Right renal cortex interstitium (tissue), 3 donors: ENCODE measurements around the gene SNX17. TPM values are rescaled to one million over a fixed set of nuclear protein-coding genes. Genes with fewer than 3 reads are reported as not detected.
"Not testable (repeated sequence)": the region's sequence is repeated elsewhere in the genome, so short reads cannot be mapped to it uniquely, and the experiment has no call there.

ENCODE experiments used
- DNase-seq, 3 donors: peaks; one replicate each; pipeline ENCODE4 v3.0.0-alpha.2; 2013; ENCODE audit warnings: low read depth in 3 of 3, low spot score in 2 of 3
- polyA plus RNA-seq, 3 donors: library from polyadenylated mRNA; unstranded; fragments of 120-200 nt; gene quantifications; one replicate each; pipeline ENCODE4 v1.2.1, GENCODE V29; 2013; ENCODE audit not compliant: insufficient read length in 3 of 3

SNX17 gene, protein sequence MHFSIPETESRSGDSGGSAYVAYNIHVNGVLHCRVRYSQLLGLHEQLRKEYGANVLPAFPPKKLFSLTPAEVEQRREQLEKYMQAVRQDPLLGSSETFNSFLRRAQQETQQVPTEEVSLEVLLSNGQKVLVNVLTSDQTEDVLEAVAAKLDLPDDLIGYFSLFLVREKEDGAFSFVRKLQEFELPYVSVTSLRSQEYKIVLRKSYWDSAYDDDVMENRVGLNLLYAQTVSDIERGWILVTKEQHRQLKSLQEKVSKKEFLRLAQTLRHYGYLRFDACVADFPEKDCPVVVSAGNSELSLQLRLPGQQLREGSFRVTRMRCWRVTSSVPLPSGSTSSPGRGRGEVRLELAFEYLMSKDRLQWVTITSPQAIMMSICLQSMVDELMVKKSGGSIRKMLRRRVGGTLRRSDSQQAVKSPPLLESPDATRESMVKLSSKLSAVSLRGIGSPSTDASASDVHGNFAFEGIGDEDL
- polyA plus RNA-seq: 100 to 1,000 TPM; 100 to 114 (median 106) TPM

DNA sequence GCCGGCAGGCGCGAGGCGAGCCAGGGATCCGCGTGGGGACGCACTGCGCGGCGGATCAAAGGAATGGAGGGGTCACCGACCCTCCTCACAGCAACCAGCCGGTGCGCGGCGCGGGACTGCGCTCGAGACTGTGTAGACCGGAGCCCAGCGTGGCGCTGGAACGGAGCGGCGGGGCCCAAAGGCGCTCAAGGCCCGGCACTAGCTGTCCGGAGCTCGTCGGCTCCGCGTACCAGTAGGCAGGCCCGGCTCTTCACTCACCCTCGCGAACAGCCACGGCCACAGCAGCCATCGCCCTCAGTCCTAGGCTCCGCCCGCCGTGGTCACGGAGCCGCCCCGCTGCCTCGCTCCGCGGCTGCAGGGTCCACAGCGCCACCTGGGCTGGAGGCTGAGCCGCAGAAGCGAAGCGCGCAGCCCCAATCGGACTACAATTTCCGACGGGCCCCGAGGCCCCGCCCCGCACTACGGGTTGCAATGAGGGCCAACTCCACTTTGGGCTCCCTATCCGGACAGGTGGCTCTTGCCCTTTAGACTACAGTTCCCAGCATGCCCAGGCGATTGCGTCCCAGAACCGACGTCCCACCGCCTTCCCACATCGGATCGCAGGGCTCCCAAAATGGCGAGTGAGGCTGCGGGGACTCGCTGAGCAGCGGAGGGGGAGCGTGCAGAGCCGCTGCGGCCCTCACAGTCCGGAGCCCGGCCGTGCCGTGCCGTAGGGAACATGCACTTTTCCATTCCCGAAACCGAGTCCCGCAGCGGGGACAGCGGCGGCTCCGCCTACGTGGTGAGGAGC is at the start of gene SNX17, which contains the start of gene EIF2B4:
SNX17 (plus strand) TSS at position 591 of the 790 bp plus-strand sequence; CDS start at position 719, 128 bp downstream.
EIF2B4 (minus strand) TSS at position 313 of the 790 bp plus-strand sequence; CDS start at position 289, 24 bp downstream.
- peak; percentile 96 to 99 (median 98) for DNase-seq

GRCh38 chr2:27320958-27321543 is 49.4 kb upstream of the SNX17 start:
- no peak for DNase-seq

DNA sequence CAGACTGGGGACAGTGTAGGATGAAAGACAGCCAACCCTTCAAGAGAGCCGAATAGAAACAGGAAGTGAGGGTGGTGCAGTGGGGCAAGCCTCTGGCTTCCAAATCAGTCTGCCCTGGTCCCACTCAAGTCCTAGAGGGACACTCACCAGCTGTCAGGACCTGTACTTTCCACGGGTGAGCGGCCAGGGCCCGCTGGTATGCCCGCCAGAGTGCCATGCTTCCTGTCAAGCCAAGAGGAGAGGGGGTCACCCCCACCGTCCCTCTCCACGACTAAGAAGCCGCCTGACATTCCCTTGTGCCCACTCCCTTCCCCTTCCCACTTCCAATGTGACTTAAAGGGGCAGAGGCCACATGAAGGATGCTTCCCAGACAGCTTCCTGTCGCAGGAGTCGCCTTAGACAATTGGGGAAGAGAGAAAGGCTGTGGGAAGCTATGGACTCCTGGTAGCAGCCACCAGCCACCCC is 48.1 kb upstream of the SNX17 start:
- no peak for DNase-seq

DNA sequence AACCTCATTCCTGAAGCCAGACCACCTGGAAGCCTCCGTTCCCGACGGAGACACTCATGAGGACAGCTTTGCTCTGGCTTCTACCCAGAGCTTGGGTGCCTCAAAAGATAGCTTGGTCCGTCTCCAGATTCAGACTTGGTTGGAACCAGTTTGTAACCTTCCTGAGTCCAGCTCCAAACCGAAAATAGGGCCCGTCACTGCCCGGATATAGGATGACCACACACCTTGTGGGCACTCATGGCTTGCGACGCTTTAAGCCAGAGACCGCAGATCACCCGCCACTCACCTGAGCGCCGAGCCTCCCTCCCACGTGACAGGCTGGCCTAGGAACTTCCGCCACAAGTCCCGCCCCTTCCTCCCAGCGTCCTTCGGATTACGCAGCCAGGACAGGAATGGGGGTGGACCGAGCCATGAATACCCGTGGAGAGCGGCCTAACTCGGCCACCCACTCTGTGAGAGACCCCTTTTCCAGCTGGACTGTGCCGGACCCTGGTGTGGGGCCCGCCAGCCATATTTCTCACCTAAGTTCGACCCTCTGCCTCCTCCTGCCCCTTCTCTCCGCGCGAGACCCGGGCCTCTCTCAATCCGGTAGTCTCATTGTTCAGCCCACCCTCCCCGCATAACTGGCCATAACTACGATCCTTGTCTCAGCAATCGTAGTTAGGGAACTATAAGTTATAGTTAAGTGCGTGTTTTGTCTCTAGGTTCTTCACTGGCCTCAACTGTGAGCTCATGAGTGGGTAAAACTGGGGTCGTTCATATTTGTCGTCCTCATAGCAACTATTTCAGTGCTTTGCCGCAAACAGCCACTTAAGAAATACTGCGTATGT is 47.4 kb upstream of the SNX17 start, which contains the start of gene MPV17:
MPV17 (minus strand) TSS at position 332 of the 830 bp plus-strand sequence. CDS start 580 bp downstream, outside the sequence.
- DNase-seq: peak; percentile 80 to 91 (median 81)

- DNase-seq: no peak
These were observed 46.7 kb upstream of the SNX17 start for GRCh38 chr2:27323596-27324285.

- DNase-seq: no peak
These were observed 45.7 kb upstream of the SNX17 start for GRCh38 chr2:27324720-27325119.

DNA sequence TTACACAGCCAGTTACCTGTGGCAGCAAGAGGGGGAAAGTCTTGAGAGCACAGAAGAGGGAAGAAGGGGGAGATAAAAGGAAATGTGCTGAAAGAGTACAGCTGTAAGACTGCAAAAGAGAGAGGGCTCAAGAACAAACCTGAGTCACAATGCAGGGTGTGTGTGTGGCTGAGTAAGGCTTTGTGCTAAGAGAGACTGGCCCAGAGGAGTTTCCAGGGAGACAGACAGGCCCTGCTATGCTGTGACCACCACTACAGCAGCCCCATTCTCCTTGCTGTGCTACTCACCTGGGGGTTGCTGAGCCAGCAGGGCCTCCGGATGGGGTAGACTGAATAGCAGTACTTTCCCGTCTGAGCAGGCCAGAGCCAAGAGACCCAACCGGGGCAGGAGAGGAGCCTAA is 35.1 kb upstream of the SNX17 start:
- DNase-seq: no peak

DNA sequence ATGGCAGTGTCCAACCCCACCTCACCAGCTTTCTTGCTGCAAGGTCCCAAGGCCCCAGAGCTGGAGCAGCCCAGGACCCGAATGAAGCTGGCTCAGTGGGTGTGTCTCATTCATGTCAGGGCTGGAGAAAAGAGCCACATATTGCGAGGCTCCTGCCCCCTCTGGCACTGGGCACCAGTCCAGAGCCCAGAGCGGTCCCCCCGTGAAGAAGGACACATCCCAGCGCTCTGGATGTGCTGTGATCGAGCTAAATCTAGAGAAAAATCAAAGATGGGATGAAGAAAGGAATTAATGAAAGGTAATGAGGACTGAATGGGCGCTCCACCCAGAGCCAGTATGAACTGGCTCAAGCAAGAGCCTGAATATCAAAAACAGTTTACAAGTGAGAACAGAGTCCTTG is 34.2 kb upstream of the SNX17 start:
- no peak for DNase-seq

DNA sequence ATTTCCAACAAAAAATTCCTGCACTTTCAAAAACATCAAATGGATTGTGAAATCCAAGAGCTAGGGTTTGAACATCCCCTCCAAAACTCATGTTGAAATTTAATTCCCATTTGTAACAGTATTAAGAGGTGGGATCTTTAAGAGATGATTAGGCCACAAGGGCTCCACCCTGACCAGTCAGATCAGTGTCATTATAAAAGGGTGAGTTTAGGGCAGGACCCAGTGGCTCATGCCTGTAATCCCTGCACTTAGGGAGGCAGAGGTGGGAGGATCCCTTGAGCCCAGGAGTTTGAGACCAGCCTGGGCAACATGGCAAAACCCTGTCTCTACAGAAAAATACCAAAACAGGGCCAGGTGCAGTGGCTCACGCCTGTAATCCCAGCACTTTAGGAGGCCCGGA is 22.8 kb upstream of the SNX17 start:
- no peak for DNase-seq

GRCh38 chr2:27350106-27350693 is 20.2 kb upstream of the SNX17 start:
- DNase-seq: no peak

DNA sequence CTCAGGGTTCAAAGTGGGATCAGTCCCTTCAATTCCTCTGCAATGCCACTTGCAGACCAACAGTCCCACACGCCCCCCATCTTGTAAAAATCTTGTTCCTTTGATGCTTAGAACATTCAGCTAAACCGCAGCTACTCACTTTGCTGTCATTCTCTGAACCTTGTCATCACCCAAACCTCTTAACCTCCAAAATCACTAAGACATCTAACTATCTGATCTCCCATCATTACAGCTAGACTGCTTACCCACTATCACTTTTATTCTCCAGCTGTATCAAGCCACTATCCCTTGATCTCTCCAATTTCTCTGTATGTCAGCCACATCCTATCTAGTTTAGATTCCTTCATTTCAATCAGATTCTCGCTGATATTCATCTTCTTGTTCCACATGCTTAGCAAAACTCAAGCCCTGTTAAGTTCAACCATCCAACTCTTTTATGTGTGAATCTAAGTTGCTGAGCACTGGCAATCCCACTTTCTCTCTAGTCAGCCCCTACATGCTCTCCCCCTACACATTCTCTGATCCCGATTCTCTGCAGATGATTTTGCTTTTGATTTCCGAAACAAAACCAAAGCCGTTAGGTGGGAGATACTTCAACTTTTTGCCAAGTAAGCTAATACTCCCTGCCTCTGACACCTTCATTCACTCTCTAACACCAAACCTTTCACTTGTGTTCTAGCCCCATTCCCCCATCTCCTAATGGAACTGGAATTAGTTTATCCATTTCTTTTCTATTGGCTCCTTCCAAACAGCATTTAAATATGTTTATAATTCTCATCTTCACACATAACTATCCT is 18.4 kb upstream of the SNX17 start:
- DNase-seq: no peak

DNA sequence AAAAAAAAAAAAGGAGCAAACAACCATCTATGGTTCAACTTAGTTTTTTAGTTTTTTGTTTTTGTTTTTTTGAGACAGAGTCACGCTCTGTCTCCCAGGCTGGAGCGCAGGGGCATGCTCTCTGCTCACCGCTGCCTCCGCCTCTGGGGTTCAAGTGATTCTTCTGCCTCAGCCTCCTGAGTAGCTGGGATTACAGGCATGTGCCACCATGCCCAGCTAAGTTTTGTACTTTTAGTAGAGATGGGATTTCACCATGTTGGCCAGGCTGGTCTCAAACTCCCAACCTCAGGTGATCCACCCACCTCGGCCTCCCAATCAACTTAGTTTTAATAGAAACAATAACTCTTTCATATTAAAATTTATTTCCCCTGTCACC is 17.0 kb upstream of the SNX17 start:
- DNase-seq: not testable (repeated sequence)

- DNase-seq: no peak
These were observed 16.4 kb upstream of the SNX17 start for GRCh38 chr2:27353762-27354596.

DNA sequence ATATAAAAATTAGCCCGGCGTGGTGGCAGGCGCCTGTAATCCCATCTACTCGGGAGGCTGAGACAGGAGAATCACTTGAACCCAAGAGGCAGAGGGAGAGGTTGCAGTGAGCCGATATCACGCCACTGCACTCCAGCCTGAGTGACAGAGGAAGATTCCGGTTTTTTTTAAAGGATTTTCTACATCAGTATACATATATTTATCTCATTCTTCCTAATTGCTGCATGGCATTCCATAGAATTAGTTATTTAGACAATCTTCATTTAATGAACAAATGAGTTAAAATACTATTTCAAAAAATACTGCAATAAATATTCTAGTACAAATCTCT is 15.9 kb upstream of the SNX17 start:
- no peak for DNase-seq

- DNase-seq: no peak
These were observed 14.4 kb upstream of the SNX17 start for GRCh38 chr2:27356056-27356381.

DNA sequence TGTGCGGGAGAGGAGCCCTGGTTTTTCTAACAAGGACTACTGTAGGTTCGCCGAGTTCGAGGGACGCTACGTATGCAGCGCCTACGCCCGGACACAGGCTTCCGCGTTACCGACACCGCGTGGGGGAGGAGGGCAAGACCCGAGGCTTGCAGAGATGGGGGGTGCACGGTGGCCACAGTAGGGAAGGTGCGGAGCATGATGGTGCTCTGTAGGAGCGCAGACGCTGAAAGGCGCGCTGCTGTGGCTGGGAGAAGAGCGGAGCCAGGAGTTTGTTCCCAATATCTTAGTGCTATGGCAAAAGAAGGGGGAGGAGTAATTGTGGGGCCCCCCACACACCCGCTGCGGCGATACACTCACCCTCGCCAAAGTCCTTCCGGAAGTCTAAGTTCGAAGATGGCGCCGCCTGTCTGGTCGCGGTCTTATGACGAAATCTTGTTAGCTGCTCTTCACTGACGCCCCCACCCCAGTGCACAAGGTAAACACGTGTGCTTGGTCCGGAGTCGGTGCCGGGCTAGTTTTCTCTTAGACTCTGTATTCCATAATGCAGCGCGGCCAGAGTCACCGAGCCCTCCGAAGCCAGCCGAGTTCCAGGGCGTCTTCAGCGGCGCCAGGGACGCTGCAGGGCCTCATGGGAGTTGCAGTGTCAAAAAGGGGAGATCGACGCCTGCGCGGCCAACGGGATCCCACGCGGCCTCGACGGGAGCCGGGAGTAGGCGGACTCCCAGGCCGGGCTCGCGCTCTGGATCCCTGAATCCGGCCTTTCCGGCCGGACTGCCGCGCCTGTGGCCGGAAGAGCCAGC is 13.8 kb upstream of the SNX17 start, which contains the start of gene GTF3C2:
GTF3C2 (minus strand) TSS at position 383 of the 800 bp plus-strand sequence. CDS start 13,210 bp downstream, outside the sequence.
- peak; percentile 95 to 98 (median 98) for DNase-seq
